ENCODE results near the gene NBEA. TPM values are rescaled to one million over a fixed set of nuclear protein-coding genes. Genes with fewer than 3 reads are reported as not detected.

NBEA gene
- total RNA-seq, 4 donors from 2014 or later = 1.4 to 14.9 (median 4.1) TPM

DNA sequence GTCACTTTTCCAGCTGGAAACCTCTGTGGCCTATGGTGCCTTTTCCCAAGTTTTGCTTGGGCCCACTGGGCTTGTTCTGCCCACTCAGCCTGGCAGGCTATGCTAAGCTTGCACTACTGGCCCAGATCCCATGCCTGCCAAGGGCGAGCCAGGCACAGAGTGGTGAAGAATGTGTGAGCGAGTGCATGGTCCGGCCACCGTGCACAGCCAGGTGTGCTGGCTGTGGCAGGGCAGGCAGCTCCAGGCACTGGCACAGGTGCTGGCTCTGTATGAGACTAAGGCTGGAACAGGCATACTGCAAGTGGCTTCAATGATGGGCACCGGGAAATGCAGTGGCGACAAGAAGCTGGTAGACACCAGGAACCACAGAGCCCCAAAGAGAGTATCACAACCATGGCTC, 584.5 kb downstream of the NBEA start:
- H3K4me3 ChIP-seq = no peak overlapping the region
- TF ChIP-seq POLR2A (IDR thresholded peaks at IDR 0.05) = no peak
- TF ChIP-seq, protein P1, sequence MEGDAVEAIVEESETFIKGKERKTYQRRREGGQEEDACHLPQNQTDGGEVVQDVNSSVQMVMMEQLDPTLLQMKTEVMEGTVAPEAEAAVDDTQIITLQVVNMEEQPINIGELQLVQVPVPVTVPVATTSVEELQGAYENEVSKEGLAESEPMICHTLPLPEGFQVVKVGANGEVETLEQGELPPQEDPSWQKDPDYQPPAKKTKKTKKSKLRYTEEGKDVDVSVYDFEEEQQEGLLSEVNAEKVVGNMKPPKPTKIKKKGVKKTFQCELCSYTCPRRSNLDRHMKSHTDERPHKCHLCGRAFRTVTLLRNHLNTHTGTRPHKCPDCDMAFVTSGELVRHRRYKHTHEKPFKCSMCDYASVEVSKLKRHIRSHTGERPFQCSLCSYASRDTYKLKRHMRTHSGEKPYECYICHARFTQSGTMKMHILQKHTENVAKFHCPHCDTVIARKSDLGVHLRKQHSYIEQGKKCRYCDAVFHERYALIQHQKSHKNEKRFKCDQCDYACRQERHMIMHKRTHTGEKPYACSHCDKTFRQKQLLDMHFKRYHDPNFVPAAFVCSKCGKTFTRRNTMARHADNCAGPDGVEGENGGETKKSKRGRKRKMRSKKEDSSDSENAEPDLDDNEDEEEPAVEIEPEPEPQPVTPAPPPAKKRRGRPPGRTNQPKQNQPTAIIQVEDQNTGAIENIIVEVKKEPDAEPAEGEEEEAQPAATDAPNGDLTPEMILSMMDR (IDR thresholded peaks at IDR 0.05) = no peak
- H3K27ac ChIP-seq = no peak overlapping the region
- no peaks in the 10 kb centered on the region for H3K27me3 ChIP-seq
- H3K36me3 ChIP-seq = no peaks in the 10 kb centered on the region
- DNase-seq = no peak
- H3K4me1 ChIP-seq = no peaks in the 10 kb centered on the region
- no peaks in the 10 kb centered on the region for H3K9me3 ChIP-seq

DNA sequence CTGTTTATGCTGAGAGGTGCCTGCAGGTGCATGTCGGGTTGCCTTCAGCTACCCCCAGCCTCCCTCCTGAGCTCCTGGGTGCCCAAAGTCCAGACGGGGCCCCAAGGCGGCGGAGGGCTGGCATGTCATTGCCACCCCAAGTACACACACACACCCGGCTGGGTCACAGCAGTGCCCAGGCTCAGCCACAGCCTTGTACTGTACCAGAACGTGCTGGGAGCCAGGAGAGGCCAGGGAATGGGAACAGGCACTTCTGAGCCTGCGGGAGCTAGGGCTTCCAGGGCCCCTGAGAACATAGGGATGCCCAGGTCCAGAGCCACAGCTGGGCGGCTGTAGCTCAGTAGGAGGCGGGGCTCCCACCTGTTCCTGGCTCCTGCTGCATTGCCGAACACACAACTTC, 585.4 kb downstream of the NBEA start:
- Histone ChIP-seq H3K4me3 (no peak overlapping the region), H3K27me3 (no peaks in the 10 kb centered on the region), H3K36me3 (no peaks in the 10 kb centered on the region), H3K4me1 (no peaks in the 10 kb centered on the region), H3K27ac (no peak overlapping the region), H3K9me3 (no peaks in the 10 kb centered on the region)
- DNase-seq = no peak
- TF ChIP-seq, protein P1 (IDR thresholded peaks at IDR 0.05) = no peak
- TF ChIP-seq POLR2A (IDR thresholded peaks at IDR 0.05) = no peak

DNA sequence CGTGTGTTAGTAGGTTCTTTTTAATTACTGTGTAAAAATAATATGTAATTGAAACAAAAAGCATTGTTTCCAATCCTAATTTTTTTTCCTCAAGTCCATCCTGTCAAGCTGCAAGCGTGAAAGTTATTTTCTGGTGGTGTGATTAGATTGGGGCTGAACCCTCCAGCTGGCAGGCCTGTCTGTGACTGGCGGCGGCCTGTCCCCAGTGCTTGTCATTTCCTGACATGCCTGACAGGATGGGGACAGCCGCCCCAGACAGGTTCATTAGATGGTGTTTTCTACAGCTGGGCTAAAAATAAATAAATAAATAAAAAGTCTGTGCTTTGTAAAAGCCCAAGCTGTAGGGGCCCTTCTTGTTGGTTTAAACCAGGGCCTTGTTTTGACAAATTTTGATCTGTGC, 588.1 kb downstream of the NBEA start:
- H3K4me1 ChIP-seq = no peaks in the 10 kb centered on the region
- no peak for DNase-seq
- no peaks in the 10 kb centered on the region for H3K9me3 ChIP-seq
- H3K36me3 ChIP-seq = no peaks in the 10 kb centered on the region
- H3K27me3 ChIP-seq = no peaks in the 10 kb centered on the region
- TF ChIP-seq POLR2A (IDR thresholded peaks at IDR 0.05) = no peak
- TF ChIP-seq, protein P1 (IDR thresholded peaks at IDR 0.05) = no peak
- no peak overlapping the region for H3K27ac ChIP-seq
- no peak overlapping the region for H3K4me3 ChIP-seq

DNA sequence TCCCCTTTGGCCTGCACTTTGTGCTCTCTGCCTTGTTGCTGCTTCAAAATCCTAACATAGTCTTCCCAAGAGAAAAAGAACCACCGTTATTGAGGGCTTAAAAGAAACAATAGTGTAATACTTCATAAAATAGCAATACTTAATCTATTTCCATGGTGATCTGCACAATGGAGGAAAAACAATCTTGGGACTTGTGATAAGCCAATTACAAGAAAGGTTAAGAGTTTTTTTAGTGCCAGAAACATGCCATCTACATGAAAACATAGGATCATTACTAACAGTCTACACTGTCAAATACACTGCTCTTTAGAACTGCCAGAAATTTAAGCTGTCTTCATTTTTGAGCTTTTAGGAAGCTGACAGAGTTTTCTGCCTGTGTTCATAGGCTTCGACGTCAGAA, 588.5 kb downstream of the NBEA start:
- H3K9me3 ChIP-seq = no peaks in the 10 kb centered on the region
- H3K36me3 ChIP-seq = no peaks in the 10 kb centered on the region
- no peak overlapping the region for H3K27ac ChIP-seq
- TF ChIP-seq, protein P1 (IDR thresholded peaks at IDR 0.05) = no peak
- TF ChIP-seq POLR2A (IDR thresholded peaks at IDR 0.05) = no peak
- H3K4me3 ChIP-seq = no peak overlapping the region
- H3K4me1 ChIP-seq = no peaks in the 10 kb centered on the region
- H3K27me3 ChIP-seq = no peaks in the 10 kb centered on the region
- no peak for DNase-seq

DNA sequence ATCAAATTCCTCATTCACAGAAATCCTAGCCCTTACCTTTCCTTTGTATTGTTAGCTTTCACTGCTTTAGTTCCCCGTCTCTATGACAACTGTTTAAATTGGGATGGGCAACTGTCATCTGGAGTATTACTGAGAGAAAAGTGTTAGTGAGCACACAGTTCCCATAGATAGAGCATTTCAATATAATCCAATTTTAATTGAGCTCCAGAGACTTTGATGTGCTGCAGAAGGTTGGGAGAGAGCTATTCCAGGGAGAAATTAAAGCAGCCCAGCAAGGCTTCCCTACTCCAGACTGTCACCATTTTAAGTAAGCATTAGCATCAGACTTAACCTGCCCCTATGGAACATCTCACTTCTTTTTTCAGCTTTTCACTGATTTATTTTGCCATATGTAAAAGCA, 589.5 kb downstream of the NBEA start:
- no peak for TF ChIP-seq POLR2A (IDR thresholded peaks at IDR 0.05)
- TF ChIP-seq, protein P1 (IDR thresholded peaks at IDR 0.05) = no peak
- Histone ChIP-seq H3K27me3 (no peaks in the 10 kb centered on the region), H3K9me3 (no peaks in the 10 kb centered on the region), H3K4me3 (no peak overlapping the region), H3K4me1 (no peaks in the 10 kb centered on the region), H3K27ac (no peak overlapping the region), H3K36me3 (no peaks in the 10 kb centered on the region)
- no peak for DNase-seq

DNA sequence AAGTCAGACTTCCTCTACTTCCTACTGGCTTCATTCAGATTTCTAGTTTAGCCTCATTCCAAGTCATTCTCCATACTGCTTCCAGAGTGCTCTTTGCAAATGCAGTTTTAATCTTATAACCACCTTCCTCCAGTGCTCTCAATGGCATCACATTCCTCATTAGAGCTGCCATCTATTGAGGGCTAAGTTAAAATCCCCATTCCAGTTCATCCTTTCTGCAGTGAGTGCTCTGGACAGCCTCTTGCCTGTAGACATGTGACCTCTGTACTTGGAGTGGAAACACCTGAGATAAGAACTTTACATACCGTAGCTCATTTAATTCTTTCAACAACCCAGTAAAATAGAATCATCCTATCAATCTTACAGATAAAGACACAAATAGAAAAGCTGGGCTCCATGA, 592.3 kb downstream of the NBEA start:
- no peaks in the 10 kb centered on the region for H3K36me3 ChIP-seq
- H3K9me3 ChIP-seq = no peaks in the 10 kb centered on the region
- no peak for DNase-seq
- H3K4me1 ChIP-seq = no peaks in the 10 kb centered on the region
- no peak for TF ChIP-seq POLR2A (IDR thresholded peaks at IDR 0.05)
- TF ChIP-seq, protein P1 (IDR thresholded peaks at IDR 0.05) = no peak
- H3K27me3 ChIP-seq = no peaks in the 10 kb centered on the region
- H3K27ac ChIP-seq = no peak overlapping the region
- no peak overlapping the region for H3K4me3 ChIP-seq
